ENCODE measurements around the gene DIPK2A. TPM values are rescaled to one million over a fixed set of nuclear protein-coding genes. Genes with fewer than 3 reads are reported as not detected.
A peak's percentile ranks its signal among the peaks of the same experiment; 100 is the strongest.

DIPK2A gene
- total RNA-seq, 1 experiment from 2014 or later, result 20.4 TPM

DNA sequence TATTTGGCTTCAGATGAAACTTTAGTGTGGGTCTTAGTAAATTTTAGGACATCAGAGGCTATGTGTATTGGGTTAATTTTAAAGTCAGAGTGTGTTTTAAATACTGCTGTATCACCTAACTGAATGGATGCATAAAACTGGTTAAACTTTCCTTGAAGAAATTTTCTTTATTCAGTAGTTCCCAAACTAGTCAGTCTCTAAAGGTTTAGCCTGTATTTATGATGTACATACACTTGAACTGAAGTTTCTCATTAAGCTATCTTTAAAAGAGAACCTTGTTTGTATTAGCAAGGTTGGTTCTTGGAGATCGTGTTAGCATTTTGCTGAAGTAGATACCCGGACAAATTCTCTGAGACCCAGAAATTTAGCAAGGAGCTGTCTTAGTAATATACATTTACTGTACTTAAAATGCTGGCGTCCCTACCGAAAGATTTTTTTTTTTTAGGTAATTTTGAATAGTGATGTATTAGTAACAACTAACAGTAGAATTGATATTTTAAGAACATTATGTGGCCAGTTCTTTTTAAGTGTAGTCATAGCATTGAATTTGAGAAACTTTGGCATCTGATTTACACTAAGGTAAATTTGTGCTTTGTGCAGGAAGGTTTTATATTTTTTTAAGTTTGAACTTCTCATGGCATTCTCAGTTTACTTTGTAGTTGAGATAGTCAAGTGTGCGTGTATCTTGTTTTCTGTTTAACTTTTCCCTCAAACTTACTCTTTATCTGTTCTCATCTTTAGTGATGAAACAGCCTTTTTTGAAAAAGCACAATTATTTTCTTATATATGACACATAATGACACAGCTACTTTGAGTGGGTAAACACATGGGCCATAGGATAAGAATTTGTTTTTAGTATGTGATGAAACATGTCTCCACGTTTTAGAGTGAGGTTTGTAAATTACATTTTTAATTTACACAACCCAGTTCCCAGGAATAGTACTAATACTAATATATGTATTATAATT is 2.9 kb downstream of the DIPK2A start:
- no peak for DNase-seq (ENCODE audit: low read depth)

DNA sequence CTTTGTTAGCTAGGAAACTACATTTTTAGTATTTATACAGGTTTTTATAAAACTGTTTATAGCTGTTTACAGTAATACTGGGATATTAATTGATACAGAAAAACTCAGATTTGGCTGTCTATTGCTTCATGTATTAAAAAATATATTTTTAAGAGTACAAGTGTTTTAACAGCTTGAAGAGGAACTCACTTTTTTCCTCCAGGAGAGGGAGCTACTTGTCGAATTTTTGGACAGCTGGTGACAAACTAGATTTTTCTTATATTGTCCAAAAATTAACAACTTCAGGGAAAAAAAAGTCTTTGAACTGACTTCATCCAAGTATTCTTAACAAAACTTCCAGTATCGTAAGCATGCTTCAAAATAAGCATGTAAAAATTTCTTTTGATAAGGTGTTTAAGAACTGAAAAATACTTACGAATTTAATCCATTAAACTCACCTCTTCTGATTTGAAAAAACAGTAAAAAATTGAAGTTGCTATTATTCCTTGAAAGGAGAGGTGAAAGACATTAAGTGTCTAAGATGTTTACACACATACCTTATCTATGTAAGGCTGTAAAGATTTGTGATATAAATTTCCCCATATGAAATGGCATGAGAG is 4.0 kb downstream of the DIPK2A start:
- DNase-seq (ENCODE audit: low read depth), result peak; percentile 46

DNA sequence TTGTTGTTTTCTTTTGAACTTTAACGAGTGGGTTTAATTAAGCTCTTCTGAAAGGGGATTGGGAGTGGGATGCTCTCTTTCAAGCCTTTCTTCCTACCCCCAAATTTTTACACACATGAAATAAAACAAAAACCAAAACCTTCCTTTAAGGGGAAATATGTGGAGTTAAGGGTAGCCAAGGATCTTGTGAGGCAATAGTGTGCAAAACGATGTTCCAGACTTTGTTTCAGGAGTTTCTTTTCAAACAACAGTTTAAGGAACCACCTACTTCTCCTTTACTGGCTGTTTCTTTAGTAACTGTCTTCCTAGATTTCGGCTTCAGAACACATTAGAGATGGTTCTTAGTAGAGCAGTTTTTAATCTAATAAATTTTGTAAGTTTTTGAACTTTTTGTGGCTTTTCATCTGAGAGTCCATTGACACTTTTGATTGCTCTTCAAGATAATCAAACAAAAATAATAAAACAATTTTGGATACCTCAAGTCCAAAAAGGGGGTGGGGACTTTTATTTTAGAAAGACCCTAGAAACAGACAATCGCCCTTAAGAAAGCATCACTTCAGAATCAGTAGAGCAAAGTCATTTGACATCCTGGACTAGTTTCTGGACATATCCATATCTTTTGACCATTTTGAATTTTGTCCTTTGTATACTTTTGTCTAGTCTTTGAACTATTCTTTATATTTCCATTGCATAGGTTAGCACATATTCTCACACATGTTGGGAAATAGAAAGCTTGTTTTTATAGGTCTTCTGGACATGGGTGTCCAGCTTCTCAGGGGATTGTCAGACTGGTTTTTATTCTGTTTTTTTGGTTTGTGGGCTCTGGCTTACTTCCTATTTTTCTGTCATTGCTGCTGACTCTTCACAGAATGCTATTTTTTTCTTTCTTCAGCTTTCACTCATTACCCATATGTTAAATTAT is 6.0 kb downstream of the DIPK2A start:
- peak; percentile 8 for DNase-seq (ENCODE audit: low read depth)

DNA sequence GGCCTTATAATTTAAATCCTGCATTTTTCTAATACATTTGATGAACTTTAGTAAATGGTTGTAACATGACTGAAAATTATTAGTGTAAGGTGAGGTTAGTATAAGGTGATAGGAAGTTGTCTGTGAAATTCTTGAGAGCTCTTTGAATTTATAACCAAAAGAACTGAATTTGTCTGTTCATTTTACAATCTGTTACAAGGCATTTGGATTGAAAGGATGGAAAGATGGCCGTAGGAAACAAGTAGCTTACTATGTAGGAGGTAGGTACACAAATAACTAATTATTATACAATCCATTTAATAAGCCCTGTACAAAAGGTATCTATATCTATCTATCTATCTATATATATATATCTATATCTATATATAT is 6.6 kb downstream of the DIPK2A start:
- no peak for DNase-seq (ENCODE audit: low read depth)

DNA sequence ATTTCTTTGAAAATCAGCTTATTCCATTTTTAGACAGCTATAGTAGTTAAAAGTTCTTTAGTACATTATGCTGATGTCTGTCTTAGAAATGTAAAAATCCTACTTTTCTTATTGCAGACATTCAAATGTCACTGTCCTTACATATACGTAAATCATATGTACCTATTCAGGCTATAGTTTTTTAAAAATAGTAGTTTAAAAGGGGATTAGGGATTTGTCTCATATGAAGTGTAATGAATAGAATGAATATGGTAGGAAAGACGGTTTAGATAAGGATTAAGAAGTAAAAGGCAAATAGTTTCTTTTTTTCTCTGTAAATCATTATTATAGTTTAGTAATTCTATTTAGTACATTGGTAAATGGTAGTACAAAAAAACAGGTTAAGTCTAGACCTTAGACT is 7.4 kb downstream of the DIPK2A start:
- DNase-seq (ENCODE audit: low read depth), result no peak

DNA sequence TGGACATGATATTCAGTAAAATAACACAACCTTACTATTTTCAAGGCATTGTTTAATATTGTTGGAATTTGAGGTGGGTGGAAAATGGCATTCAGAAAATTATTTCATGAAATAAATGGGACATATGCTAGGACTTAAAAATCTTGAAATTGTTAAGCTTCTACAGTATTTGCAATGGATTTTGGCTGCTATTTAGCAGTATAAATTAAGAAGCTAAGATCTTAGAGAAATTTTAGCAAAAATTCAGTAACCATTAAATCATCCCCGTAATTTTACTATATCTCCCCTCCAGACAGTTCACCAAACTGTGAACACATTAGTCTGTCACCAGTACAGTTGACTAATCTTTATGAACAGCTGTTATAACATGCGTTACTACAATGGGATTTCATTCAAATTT is 8.2 kb downstream of the DIPK2A start:
- no peak for DNase-seq (ENCODE audit: low read depth)

DNA sequence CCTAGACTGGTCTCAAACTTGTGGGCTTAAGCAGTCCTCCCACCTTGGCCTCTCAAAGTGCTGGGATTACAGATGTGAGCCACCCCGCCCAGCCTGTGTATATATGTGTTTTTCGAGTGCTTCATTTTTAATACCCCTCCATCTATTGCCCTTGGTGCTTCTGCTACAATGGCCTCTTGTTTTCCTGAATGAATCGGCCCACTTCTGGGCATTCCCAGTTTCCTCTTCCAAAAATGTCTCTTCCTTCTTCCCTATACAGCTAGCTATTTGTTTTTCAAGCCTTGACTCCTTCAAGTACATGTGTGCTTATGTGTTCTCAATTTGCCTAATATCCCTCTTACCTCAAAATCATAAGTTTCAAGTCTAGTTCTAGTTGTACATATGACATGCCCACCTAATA is 16.7 kb downstream of the DIPK2A start:
- no peak for DNase-seq (ENCODE audit: low read depth)

DNA sequence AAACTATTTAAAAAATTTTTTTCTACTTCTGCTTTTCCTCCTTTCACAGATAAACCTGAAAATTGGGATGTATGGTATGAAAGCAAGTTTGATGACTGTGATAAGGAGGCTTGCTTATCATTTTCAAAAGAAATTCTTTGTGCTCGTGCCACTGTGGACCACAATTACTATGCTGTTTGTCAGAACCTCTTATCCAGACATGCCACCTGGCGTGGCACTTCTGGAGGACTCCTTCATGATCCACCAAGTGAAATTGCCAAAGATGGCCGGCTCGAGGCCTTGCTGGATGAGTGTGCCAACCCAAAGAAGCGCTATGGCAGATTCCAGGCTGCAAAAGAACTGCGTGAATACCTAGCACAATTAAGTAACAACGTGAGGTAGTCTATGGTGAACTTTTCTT is 17.8 kb downstream of the DIPK2A start:
- DNase-seq (ENCODE audit: low read depth), result no peak

DNA sequence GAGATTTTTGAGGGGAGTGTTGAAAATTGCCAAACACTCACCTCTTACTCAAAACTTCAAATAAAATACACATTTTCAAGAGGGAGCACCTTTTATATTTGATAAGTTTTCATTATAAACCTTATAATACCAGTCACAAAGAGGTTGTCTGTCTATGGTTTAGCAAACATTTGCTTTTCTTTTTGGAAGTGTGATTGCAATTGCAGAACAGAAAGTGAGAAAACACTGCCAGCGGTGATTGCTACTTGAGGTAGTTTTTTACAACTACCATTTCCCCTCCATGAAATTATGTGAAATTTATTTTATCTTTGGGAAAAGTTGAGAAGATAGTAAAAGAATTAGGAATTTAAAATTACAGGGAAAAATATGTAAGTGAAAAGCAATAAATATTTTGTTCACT is 20.1 kb downstream of the DIPK2A start:
- DNase-seq (ENCODE audit: low read depth), result no peak

DNA sequence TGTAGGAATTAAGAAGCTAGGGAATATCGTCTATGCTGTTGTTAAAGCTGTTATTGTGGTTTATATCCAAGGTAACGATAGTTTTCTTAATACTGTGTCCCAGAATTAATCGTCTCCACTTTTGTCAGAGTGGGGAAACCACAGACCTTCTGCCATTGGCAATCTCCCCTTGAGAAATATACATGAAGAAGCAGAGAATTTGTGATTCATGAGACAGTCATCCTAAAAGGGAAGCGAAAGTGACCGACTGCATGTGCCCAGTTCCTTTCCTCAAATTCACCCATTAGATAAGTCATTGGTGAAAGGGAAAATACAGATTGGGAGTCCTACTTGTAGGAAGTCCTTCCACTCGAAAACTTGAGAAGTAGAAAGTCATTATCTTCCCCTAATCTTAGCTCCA is 26.6 kb downstream of the DIPK2A start:
- peak; percentile 84 for DNase-seq (ENCODE audit: low read depth)

DNA sequence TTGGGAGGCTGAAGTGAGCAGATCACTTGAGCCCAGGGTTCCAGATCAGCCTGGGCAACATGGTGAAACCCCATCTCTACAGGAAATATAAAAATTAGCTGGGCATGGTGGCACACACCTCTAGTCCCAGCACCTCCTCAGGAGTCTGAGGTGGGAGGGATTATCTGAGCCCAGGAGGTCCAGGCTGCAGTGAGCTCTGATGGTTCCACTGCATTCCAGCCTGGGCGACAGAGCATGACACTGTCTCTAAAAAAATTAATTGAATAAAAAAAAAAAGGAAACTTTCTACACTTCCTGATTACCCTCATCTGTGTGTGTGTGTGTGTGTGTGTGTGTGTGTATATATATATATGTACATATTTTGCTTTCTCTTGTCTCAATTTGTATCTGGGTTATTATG is 31.4 kb downstream of the DIPK2A start:
- no peak for DNase-seq (ENCODE audit: low read depth)

DNA sequence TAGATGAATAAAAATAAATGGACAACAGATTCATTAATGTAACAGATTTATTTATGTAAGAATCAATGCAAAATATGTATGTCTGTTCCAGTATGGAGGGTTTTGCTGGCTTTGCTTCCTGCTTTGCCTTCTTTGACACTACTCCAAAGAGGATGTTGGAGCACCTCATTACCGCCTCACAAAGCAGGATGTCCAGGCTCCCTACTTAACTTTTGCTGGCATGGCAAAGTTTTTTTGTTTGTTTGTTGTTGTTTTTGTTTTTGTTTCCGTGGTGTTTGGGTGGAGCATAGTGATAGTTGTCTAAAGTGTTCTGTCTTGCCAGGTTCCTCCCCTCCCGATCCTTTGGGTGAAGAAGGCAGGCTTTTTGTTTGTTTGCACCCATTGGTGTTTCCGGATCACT is 38.7 kb downstream of the DIPK2A start:
- DNase-seq (ENCODE audit: low read depth), result no peak

DNA sequence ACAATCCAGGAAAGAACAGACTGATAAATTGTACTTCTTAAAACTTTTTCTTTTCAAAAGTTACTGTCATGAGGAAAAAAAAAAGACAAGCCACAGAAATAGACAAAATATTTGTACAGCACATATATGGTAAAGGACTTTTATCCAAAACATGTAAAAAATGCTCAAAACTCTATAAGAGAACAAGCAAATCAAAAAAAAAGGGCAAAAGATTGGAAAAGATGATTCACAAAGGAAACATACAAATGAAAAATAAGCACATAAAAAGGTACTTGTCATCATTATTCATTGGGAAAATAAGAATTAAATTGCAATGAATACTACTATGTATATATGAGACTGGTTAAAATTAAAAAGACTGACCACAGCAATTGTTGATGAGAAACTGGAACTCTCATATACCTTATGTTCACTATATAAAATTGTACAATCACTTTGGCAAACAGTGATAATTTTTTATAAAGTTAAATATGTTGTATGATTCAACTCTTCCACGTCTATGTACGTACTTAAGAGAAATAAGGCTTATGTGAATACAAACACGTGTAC is 39.7 kb downstream of the DIPK2A start:
- no peak for DNase-seq (ENCODE audit: low read depth)

DNA sequence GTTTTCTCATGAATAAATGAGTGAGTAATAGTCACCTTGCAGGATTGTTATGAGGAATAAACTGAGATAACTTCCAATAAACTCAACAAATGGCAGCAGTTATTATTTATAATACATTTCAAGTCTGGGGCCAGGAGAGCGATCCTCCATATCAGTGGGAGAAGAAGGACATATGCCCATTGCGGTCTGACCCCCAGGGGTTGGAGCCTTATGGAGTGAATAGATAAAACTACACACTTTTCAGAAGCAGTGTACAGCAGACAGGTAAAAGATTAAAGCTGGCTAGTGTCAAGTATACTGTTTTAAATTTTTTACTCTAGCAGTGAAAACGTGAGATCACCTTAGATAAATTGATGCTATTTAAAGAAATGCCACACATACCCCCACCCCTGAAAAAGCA is 43.5 kb downstream of the DIPK2A start:
- no peak for DNase-seq (ENCODE audit: low read depth)

DNA sequence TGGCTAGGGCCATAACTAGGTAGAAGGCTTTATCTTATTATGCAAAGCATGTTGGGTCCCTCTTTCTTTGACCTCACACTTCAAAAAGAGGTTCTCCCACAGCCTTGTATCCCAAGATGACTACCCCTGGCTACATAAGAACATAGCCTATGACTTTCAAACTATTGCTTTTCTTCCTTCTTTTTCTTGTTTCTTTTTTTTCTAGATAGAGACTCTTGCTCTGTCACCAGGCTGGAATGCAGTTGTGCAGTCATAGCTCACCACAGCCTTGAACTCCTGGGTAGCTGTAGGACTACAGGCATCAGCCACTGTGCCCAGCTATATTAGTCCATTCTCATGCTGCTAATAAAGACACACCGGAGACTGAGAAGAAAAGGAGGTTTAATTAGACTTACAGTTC is 47.2 kb downstream of the DIPK2A start:
- no peak for DNase-seq (ENCODE audit: low read depth)

Other genes with a start within 250 kb of the DIPK2A start
- 0.84 and 3.6 TPM in 2 replicates for gene SLC9A9, start 123.4 kb upstream of the DIPK2A start, total RNA-seq (2014; rRNA removed; shearing (Covaris generic))

Measured in RPMI7951 (cell line).